GM21447 (cell line): ENCODE data around the gene CRY1.
A peak's percentile ranks its signal among the peaks of the same experiment; 100 is the strongest.
"Not testable (repeated sequence)": the region's sequence is repeated elsewhere in the genome, so short reads cannot be mapped to it uniquely, and the experiment has no call there.

Source experiments
- ATAC-seq: cut with Tn5 transposase; IDR thresholded peaks from one replicate; pipeline ENCODE4 v1.9.1; 2021; ENCODE audit not compliant: unreplicated experiment

The CRY1 gene

DNA sequence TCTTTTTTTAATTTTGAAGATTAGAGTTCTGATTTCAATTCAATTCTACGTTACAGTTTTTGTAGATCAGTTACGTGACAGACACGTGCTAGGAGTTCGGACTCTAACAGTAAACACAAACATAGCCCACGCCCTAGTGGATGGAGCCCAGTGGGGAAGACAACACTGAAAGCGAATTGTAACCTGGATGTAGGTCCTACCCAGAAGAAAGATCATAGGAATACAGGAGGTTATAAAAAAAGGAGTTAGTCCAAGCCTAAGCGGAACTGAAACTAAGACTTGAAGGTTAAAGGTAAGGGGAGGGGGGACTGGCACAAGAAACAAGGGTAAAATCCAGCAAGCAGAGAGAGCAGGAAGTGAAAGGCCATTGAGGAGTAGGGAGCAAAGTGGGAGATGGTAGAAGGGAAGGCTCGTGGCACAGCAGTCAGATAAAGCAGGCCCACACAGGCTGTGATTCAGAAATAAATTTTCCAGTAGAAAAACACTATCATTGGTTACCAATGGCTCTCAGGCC, 15.7 kb upstream of the CRY1 start:
- no peak for ATAC-seq

DNA sequence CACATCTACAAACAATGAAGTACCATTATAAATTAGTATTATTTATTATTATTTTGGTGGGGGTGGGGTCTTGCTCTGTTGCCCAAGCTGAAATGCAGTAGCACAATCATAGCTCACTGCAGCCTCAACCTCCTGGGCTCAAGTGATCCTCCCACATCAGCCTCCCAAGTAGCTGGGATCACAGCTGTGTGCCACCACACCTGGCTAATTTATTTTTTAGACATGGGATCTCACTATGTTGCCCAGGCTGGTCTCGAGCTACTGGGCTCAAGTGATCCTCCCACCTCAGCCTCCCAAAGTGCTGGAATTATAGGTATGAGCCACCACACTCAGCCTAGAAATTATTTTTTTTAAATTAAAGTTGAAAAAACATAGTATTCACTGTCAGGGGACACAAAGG, 15.0 kb upstream of the CRY1 start:
- ATAC-seq: not testable (repeated sequence)

DNA sequence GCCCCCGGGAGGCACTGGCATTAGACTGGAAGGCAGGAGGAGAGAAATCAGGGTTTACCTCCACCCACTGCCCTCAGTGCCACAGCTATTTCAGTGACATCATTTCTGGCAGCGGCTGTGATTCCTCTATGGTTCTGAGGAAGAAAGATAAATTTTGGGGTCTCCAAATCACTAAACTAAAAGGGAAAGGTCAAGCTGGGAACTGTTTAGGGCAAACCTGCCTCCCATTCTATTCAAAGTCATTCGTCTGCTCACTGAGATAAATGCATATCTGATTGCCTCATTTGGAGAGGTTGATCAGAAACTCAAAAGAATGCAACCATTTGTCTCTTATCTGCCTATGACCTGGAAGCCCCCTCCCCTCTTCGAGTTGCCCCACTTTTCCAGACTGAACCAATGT, 14.0 kb upstream of the CRY1 start:
- ATAC-seq: no peak

DNA sequence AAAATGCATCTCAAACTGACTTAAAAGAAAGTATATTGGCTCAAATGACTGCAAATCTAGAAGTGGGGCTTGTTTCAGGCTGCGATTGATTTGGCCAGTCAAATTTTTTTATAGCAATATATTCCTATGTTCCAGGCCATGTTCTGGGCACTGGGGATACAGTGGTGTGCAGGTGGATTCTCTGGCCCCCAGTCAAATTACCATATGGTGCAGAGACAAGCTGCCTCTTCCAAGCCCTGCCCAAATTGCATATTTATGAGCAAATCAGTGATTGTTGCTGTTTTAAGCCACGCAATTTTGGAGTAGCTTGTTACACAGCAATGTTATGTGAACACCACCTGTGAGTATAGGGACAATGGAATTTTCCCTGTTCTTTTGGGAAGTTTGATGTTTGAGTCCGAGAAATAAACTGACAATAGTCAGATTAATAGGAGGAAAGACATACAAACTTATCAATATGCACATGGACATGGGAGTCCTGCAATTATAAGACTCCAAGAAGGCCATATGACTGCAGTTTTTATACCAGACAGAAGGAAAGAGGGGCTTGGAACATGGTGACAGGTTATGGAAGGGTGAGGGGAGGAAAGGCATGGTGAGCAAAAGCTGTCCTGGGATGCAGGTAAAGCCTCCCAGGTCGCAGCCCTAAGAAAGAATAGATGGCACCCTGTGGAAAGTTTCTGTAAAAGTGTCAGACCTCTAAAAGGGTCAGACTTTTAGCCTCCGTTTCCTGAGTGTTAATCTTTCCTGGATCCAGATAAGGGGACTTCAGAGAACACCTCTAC, 13.1 kb upstream of the CRY1 start:
- no peak for ATAC-seq

DNA sequence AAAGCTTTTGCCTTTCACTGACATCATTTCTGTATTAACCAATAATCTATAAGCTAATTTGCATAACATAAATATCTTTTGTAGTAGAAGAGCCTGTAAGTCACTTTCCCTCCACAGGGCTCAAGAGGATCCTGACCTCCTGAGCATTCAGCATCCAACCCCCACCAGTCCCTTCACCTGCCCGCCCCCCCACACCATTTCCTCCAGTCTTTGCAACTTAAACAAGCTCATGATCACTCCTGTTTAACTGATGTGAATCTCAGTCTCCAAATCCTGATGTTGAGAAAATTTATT, 12.0 kb upstream of the CRY1 start:
- ATAC-seq: no peak

DNA sequence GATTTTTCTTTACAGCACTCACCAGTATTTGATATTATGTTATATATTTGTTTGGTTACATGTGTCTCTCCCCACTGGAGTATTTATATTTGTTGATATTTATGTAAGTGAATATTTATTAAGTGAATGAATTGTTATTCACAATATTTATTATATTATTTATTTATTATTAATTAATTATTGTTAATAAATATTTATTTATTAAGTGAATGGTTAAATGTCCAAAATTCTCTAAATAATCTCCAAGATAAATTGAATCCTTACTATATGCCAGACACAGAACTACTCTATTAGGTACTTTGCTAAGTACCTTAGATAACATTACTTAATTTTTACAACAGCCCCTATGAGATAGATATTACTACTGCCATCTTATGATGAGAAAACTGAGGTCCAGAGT, 10.2 kb upstream of the CRY1 start:
- ATAC-seq: no peak

DNA sequence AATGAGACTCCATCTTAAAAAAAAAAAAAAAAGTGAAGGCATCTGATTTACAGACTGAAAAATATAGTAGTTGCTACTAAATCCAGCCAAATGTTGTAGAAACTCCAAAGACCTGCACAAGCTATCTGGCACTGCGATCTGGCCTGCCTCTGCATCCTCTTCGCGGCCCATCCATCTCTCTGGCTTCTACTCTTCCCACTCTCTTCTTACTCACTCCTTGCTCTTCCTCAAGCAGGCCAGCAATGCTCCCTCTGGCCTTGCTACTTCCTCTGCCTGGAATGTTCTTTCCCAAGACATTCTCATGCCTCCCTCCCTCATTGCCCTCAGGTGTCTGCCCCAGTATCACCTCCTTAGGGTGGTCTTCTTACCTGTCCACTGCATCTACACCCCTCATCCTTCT, 9.7 kb upstream of the CRY1 start:
- ATAC-seq: no peak

DNA sequence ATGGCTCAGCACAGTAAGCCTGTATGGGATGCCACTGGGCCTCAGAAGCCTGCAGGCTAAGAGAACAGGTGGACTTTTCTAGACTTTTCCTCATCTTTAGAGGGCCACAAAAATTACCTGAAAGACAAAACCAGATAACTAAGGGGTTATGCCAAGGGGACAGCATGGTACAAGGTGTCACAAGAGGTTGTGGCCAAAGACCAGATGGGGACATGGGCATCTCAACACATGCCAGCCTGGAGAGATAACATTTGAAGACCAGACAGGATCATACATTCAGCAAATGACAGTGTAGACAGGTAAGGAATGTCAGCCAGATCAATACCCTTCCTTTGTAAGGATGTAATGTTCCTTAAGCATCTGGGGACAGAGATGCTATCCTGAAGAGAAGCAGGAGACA, 8.9 kb upstream of the CRY1 start:
- no peak for ATAC-seq

DNA sequence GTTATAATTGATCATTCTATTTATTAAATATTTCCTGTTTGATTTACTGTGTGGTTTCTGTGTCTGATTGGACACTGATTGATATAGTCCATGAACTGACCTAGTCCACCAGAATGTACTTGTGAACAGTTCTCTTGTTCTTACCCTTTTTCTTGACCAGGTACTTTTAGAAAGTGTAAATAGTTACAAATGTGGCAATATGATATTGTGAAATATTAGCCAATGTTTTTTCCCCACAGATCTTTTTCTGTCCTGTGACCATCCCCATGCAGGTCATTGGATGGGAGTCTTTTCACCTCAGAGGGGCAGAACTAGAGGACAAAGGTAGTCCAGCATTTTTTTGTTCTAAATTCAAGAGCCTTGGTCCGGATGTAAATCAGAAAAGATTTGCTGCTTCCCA, 8.3 kb upstream of the CRY1 start:
- no peak for ATAC-seq

DNA sequence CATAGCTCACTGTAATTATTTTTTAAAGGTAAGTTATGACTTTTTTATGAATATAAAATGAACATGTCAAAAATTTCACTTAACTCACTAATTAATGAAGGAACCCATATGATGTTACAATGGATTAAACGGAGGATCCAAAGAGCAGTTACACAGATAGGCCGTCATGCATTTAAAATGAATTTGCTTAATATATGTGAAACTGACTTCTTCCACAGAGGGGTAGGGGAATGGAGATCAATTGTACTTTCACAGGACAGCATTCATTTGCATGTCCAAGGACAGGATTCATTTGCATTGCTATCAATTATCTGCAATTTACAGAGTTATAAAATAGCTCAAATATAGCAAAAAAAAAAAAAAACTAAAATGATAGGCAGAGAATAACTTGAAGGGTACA, 6.6 kb upstream of the CRY1 start:
- ATAC-seq: no peak

DNA sequence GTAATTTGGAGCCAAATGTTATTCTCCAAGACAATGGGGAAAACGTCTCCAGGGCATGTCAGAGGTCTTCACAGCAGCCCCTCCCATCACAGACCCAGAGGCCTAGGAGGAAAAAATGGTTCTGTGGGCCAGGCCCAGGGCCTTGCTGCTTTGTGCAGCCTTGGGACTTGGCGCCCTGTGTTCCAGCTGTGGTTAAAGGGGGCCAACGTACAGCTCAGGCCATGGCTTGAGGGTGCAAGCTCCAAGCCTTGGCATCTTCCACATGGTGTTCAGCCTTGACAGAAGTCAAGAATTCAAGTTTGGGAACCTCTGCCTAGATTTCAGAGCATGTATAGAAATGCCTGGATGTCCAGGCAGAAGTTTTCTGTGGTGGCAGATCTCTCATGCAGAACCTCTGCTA, 3.2 kb upstream of the CRY1 start:
- ATAC-seq: no peak

DNA sequence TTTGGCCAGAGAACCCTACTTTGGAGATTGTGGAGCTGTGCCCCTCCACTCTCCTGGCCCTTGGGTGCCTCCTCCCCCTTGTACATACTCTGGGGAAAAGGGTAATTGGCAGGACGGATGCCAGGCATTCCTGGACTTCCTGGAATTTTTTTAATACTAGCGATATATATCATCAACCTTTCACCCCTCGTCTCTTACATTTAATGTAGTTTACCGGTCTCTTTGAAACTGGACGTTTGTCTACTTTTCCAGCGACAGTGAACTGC, 767 bp upstream of the CRY1 start:
- ATAC-seq: no peak

DNA sequence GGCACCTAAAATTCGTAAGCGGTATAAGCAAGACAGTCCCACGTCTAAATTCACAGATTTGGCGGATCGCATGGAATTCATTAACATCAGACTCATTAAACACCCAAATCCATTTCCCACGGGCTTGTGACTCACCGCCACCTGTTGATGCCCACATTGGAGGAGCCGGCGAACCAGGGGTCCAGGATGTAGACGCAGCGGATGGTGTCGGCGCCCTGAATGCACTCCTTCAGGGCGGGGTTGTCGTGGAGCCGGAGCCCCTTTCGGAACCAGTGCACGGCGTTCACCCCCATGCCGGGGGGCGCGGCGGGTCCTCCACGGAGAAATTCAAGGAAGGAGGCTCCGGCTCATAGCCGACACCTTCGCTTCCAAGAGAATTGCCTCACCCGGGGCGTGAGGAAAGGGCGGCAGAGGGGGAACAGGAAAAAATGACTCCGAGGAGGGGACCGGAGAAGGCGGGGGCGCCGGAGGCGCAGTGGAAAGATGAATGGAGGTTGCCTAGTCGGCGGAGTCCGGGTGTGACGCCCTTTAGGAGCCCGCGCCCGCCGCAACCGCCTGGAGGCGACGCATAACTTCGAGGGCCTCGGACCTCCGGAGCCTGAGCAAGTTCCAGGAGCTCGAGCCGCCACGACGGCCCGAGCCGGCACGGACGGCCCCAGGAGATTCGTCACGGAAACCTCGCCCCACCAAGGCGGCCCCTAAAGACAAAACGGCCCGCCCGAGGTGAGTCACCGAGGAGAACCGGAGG, 506 bp downstream of the CRY1 start:
- peak; percentile 23 for ATAC-seq

DNA sequence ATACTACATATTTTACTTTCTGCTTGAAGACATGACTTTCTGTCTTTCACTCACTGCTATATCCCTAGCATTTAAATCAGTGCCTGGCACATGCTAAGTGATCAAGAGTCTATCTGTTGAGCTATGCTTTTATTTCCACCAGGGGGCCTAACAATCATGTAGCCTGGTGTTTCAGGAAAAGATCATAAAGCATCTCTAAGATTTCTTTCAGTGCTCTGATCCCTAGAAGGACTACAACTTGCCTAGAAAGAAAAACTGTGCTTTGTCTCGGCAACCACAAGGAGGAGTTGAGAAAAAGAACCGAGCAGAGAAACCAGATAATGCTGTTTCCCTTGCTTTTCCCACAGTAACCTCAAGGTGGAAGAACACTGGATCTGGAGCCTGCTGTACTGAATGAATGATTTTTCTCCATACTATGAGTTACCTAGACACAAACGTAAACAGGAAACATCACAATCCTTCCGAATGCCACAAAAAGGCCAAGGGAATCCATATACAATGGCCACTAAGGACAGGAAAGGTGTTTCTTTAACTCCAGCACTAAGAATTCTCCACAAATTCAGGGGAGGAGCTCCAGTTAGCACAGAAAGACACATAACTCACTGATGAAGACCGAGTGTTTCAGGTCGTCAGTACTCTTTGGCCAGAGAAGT, 1.2 kb downstream of the CRY1 start:
- ATAC-seq: no peak

DNA sequence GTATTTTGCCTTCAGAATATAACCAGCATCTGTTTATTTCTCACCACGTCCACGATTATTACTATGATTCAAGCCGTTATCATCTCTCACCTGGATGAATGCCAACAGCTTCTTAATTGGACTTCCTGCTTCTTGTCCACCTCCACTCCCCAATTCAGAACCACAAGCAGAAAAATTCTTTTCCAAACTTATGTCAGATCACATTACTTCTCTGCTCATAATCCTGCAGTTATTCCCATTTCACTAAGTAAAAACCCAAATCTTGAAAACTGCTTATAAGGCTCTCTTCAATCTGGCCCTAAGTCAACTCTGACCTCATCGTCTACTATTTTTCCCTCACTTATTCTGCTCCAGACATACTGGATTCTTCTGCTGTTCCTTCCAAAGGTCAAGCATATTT, 2.0 kb downstream of the CRY1 start:
- ATAC-seq: no peak

DNA sequence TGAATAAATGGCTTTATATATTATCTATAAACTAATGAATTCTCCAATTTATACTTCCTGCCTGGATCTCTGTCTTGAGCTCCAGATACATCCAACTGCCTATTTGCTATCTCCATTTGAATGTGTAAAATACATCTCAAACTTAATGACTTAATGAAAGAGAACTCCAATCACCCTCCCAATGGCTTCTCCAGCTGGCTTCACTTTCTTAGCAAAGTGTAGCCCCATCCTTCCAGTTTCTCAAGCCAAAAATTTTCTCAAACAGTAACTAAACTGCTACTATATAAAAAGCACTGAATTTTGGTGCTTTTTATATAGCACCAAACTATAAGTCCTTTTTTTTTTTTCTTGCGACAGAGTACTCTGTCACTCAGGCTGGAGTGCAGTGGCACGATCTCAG, 2.6 kb downstream of the CRY1 start:
- no peak for ATAC-seq

DNA sequence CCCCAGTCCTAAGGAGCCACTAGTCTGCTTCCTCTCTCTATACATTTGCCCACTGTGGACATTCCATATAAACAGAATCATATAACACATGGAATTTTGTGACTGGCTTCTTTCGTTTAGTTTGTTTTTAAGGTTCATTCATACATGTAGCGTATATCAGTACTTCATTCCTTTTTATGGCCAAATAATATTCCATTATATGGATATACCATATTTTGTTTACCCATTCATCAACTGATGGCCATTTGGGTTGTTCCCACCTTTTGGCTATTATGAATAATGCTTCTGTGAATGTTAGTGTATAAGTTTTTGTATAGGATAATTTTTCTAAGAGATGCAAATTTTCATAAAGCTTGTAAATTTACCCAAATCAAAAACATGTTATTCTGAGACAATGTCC, 4.4 kb downstream of the CRY1 start:
- no peak for ATAC-seq

DNA sequence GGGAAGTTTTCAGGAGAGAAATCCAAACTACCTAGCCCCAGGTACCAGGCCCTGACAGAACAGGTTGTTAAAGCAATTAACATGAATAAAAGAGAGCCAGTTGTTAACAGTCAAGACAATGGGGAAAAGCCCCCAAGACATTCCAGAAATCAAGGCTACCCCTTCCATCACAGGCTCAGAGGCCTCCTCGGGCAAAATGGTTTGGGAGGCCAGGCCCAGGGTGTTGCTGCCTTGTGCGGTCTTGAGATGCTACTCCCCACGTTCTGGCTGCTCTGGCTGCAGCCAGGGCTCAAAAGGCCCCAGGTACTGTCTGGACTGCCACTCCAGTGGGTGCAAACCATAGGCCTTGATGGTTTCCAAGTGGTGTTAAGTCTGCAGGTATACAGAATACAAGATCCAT, 7.0 kb downstream of the CRY1 start:
- ATAC-seq: no peak

DNA sequence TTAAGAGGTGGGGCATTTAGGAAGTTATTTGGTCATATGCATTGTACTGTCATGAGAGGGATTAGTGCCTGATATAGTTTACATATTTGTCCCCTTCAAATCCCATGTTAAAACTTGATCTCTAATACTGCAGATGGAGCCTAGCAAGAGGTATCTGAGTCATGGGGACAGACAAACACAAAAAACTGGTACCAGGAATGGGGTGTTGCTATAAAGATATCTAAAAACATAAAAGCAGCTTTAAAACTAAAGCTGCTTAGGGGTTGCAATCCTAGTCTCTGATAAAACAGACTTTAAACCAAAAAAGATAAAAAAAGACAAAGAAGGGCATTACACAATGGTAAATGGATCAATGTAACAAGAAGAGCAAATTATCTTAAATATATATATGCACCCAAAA, 11.6 kb downstream of the CRY1 start:
- ATAC-seq: no peak

DNA sequence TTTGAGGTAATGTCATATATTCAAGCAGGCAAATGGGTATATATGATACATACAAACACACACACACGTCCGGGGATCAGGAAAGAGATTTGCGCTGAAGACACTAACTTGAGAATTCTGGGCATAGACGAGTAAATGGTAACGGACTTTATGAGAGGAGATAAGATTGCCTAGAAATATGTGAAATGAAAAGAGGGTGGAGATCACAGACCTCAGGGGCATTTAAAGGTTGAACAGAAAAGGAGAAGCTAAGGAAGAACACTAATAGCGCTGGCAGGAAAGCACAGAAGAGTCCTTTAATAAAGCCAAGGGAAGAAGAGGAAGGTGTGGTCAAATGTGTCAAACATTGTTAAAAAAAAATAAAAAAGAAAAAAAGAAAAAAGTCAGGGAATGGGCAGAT, 13.1 kb downstream of the CRY1 start:
- no peak for ATAC-seq

DNA sequence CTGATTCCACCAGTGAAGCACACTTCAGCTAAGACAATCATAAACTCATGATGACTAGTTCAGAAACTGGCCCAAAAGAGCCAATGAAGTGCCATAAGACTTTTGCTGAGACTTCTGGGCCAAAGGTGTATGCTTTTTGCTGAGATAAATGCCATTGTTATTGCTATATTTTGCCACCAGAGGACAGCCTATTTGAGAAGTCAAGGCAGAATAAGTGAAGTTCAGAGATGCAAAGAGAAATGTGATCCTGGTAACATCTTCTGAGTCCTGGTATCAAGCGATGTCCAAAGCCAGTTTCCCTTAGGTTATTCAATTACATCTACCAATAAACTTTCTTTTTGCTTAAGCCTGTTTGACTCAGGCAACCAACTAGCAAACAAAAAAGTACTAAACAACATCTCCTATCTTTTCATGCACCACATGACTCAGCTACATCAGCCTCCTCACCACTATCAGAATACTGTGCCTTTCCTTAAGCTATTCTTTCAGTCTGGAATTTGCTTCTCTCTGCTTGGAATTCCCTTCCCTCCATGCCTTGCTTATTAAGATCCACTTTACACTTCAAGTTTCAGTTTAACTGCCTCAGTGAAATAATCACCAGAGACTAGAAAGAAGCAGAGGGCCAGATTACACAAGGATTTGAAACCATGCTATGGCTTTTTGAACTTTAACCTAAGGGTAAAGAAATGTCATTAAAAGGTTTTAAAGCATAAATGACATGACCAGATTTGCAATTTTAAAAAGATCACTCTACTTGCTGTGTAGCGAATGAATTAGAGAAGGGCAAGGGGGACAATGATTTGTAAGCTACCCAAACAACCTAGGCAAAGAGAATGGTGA, 14.0 kb downstream of the CRY1 start:
- ATAC-seq: no peak

DNA sequence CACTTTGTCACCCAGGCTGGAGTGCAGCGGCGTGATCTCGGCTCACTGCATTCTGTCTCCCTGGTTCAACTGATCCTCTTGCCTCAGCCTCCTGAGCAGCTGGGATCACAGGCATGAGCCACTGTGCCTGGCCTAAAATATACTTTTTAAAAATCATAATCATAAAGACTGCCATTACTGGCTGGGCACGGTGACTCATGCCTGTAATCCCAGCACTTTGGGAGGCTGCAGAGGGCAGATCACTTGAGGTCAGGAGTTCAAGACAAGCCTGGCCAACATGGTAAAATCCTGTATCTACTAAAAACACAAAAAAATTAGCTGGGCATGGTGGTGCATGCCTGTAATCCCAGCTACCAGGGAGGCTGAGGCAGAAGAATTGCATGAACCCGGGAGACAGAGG, 20.1 kb downstream of the CRY1 start:
- not testable (repeated sequence) for ATAC-seq
